Measurements from ENCODE around the gene ATP2A3. TPM values are rescaled to one million over a fixed set of nuclear protein-coding genes. Genes with fewer than 3 reads are reported as not detected.

Gene ATP2A3
- total RNA-seq, 2 donors from 2014 or later, result 43.8 to 49.5 TPM

GRCh38 chr17:3928406-3928805 lies 35.8 kb downstream of the ATP2A3 start:
- Histone ChIP-seq H3K9me3 (no peaks in the 10 kb centered on the region), H3K4me3 (no peak overlapping the region), H3K4me1 (no peaks in the 10 kb centered on the region), H3K27ac (no peak overlapping the region), H3K27me3 (no peaks in the 10 kb centered on the region), H3K36me3 (replicated peaks in 1 of 2; ENCODE audit: insufficient read depth in 1 of 2, low read depth in 2 of 2) (no peaks in the 10 kb centered on the region)
- WGBS, 2 donors, result 91 to 100% methylated on average over 4 to 15 of the region's 16 CpGs
- intact Hi-C loops (cut with DNase I), result no loop called here
- DNase-seq (no peak), ATAC-seq (no peak)
- TF ChIP-seq POLR2A (IDR thresholded peaks at IDR 0.05) (no peak), CTCF (IDR thresholded peaks at IDR 0.05) (no peak)

GRCh38 chr17:3927628-3928340 lies 36.5 kb downstream of the ATP2A3 start:
- H3K27me3 ChIP-seq, result no peaks in the 10 kb centered on the region
- ATAC-seq (no peak), DNase-seq (no peak)
- no peaks in the 10 kb centered on the region for H3K4me1 ChIP-seq
- no peak for TF ChIP-seq CTCF (IDR thresholded peaks at IDR 0.05)
- no peak for TF ChIP-seq POLR2A (IDR thresholded peaks at IDR 0.05)
- 79 to 82% methylated on average over 11 to 15 of the region's 15 CpGs for WGBS, 2 donors
- no peak overlapping the region for H3K4me3 ChIP-seq
- no peaks in the 10 kb centered on the region for H3K9me3 ChIP-seq
- intact Hi-C loops (cut with DNase I), result no loop called here
- no peak overlapping the region for H3K27ac ChIP-seq
- no peaks in the 10 kb centered on the region for H3K36me3 ChIP-seq (replicated peaks in 1 of 2; ENCODE audit: insufficient read depth in 1 of 2, low read depth in 2 of 2)

- TF ChIP-seq POLR2A (IDR thresholded peaks at IDR 0.05) (no peak), CTCF (IDR thresholded peaks at IDR 0.05) (no peak)
- H3K4me1 ChIP-seq, result no peaks in the 10 kb centered on the region
- DNase-seq, result no peak
- no peak overlapping the region for H3K4me3 ChIP-seq
- no peak overlapping the region for H3K27ac ChIP-seq
- no peaks in the 10 kb centered on the region for H3K36me3 ChIP-seq (replicated peaks in 1 of 2; ENCODE audit: insufficient read depth in 1 of 2, low read depth in 2 of 2)
- intact Hi-C loops (cut with DNase I), result no loop called here
- 82 to 88% methylated on average over 12 to 16 of the region's 16 CpGs for WGBS, 2 donors
- ATAC-seq, result no peak
- H3K9me3 ChIP-seq, result no peaks in the 10 kb centered on the region
- no peaks in the 10 kb centered on the region for H3K27me3 ChIP-seq
These were observed 37.2 kb downstream of the ATP2A3 start for GRCh38 chr17:3926860-3927627.

GRCh38 chr17:3925684-3926485 lies 38.4 kb downstream of the ATP2A3 start:
- H3K4me3 ChIP-seq, result no peak overlapping the region
- ATAC-seq (no peak), DNase-seq (no peak)
- H3K27me3 ChIP-seq, result no peaks in the 10 kb centered on the region
- intact Hi-C loops (cut with DNase I), result no loop called here
- no peaks in the 10 kb centered on the region for H3K9me3 ChIP-seq
- TF ChIP-seq CTCF (IDR thresholded peaks at IDR 0.05) (no peak), POLR2A (IDR thresholded peaks at IDR 0.05) (no peak)
- 88 to 97% methylated on average over 10 to 17 of the region's 17 CpGs for WGBS, 2 donors
- peaks cover 5% of the 10 kb centered on the region for H3K4me1 ChIP-seq
- no peaks in the 10 kb centered on the region for H3K36me3 ChIP-seq (replicated peaks in 1 of 2; ENCODE audit: insufficient read depth in 1 of 2, low read depth in 2 of 2)
- H3K27ac ChIP-seq, result no peak overlapping the region

All from body of pancreas (tissue), 4 donors.